HG02981 (cell line): ENCODE data around the gene DNAJC25.
"Not testable (repeated sequence)": the region's sequence is repeated elsewhere in the genome, so short reads cannot be mapped to it uniquely, and the experiment has no call there.

Experiments
- ATAC-seq: cut with Tn5 transposase; IDR thresholded peaks from one replicate; pipeline ENCODE4 v1.9.1; 2021; ENCODE audit warnings: mild to moderate bottlenecking, moderate library complexity; ENCODE audit not compliant: unreplicated experiment

The DNAJC25 gene

GRCh38 chr9:111631214-111631971 is at the start of gene DNAJC25:
Gene DNAJC25 (plus strand): TSS chr9:111631334. CDS start chr9:111631408, 74 bp downstream.
- ATAC-seq, result peak; percentile 97

GRCh38 chr9:111582888-111583287 is 48.2 kb upstream of the DNAJC25 start:
- ATAC-seq, result no peak

- ATAC-seq, result no peak
Measured at GRCh38 chr9:111586378-111586777, 44.8 kb upstream of the DNAJC25 start.

- ATAC-seq, result no peak
Measured at GRCh38 chr9:111588846-111589245, 42.3 kb upstream of the DNAJC25 start.

GRCh38 chr9:111597852-111598732 is 33.0 kb upstream of the DNAJC25 start:
- ATAC-seq, result no peak

- ATAC-seq, result no peak
Measured at GRCh38 chr9:111598733-111599091, 32.4 kb upstream of the DNAJC25 start.

- ATAC-seq, result no peak
Measured at GRCh38 chr9:111599092-111599954, 31.8 kb upstream of the DNAJC25 start, which contains the start of gene PTGR1. Gene PTGR1 (minus strand): TSS chr9:111599647. CDS start chr9:111597422, 2,225 bp downstream.

GRCh38 chr9:111599955-111600343 is 31.2 kb upstream of the DNAJC25 start:
- no peak for ATAC-seq

GRCh38 chr9:111601237-111602018 is 29.7 kb upstream of the DNAJC25 start:
- no peak for ATAC-seq

GRCh38 chr9:111603041-111603440 is 28.1 kb upstream of the DNAJC25 start:
- no peak for ATAC-seq

- no peak for ATAC-seq
Measured at GRCh38 chr9:111604054-111604615, 27.0 kb upstream of the DNAJC25 start.

GRCh38 chr9:111605041-111605559 is 26.0 kb upstream of the DNAJC25 start:
- no peak for ATAC-seq

- ATAC-seq, result no peak
Measured at GRCh38 chr9:111610149-111610548, 21.0 kb upstream of the DNAJC25 start.

GRCh38 chr9:111610845-111611244 is 20.3 kb upstream of the DNAJC25 start:
- ATAC-seq, result no peak

- no peak for ATAC-seq
Measured at GRCh38 chr9:111613436-111614040, 17.6 kb upstream of the DNAJC25 start.

- ATAC-seq, result no peak
Measured at GRCh38 chr9:111615928-111616327, 15.2 kb upstream of the DNAJC25 start.

- ATAC-seq, result not testable (repeated sequence)
Measured at GRCh38 chr9:111617349-111617748, 13.8 kb upstream of the DNAJC25 start.

- peak; percentile 78 for ATAC-seq
Measured at GRCh38 chr9:111621895-111622480, 9.1 kb upstream of the DNAJC25 start.

- no peak for ATAC-seq
Measured at GRCh38 chr9:111622626-111623025, 8.5 kb upstream of the DNAJC25 start.
